GM12872 (cell line): ENCODE results near the gene MMP10.

ENCODE experiments used
- CTCF ChIP-seq: IDR thresholded peaks from 3 replicates; pipeline ENCODE4 v1.5.1; 2011; ENCODE audit warnings: low read depth, mild to moderate bottlenecking, low read length, moderate library complexity; ENCODE audit not compliant: insufficient read depth

The MMP10 gene

GRCh38 chr11:102783016-102783415 is 2.6 kb upstream of the MMP10 start:
- no peak for TF ChIP-seq CTCF

- no peak for TF ChIP-seq CTCF
Observed at GRCh38 chr11:102781676-102782075, 1.2 kb upstream of the MMP10 start.

DNA sequence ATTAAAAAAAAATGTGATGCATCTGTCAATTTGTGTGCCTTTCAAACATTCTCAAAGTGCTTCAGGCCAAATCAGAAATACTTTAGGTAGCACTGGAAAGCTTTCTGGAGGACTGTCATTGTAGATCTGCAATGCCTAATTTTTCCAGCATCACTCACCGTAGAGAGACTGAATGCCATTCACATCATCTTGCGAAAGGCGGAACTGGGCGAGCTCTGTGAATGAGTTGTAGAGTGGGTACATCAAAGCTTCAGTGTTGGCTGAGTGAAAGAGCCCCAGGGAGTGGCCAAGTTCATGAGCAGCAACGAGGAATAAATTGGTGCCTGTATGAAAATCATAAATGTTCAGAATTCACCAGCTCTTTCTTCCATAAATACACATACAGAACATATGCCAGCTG is 4.0 kb downstream of the MMP10 start:
- no peak for TF ChIP-seq CTCF

- TF ChIP-seq CTCF = no peak
Observed at GRCh38 chr11:102773386-102773785, 7.0 kb downstream of the MMP10 start.

- no peak for TF ChIP-seq CTCF
Observed at GRCh38 chr11:102771351-102771750, 9.1 kb downstream of the MMP10 start.

DNA sequence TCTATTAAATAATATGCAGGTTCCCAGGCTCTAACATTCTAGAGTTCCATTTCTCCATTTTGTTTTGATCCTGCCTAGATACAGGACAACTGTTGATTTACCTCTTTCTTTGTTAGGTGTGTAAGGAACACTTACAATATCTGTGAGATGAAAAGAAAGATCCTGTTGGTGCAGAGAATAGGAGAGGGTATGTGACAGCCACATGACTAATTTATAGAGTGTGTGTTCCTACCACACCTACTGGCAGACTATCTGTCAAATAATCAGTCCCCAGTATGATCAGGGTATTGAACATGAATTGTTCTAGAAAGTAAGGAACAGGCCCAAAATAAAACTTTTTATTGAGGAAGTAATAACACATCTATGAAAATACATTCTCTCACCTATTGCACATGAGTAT is 10.2 kb downstream of the MMP10 start:
- no peak for TF ChIP-seq CTCF

DNA sequence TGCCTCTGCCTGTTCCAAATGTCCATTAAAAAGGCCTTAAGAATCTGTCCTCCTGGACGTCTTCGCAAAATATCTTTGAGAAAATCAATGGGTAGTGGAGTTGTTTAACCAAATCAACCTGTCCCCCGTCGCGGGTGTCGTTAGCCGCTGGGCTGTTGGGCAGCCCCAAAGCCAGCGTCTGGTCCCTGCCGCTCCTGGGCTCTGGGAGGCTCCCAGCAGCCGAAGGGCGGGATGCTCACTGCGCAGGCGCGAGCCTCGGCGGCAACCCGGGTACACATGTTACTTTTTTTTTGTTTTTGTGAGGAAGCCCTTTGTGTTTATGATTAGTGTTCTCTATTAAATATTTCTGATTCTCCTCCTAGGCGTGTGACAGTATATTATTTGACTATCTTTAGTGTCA is 12.6 kb downstream of the MMP10 start:
- TF ChIP-seq CTCF = no peak

- TF ChIP-seq CTCF = no peak
Observed at GRCh38 chr11:102763440-102763839, 17.0 kb downstream of the MMP10 start.
